Measurements from ENCODE around the gene ANXA11. TPM values are rescaled to one million over a fixed set of nuclear protein-coding genes. Genes with fewer than 3 reads are reported as not detected.

ANXA11 gene
- total RNA-seq, 1 experiment from 2014 or later = 68.1 TPM

- Histone ChIP-seq H3K4ac (ENCODE audit: low read depth, low read length) (no peak overlapping the region), H4K8ac (replicated peaks; ENCODE audit: insufficient read length, low read depth, low read length) (no peak overlapping the region), H3T11ph (ENCODE audit: low read length) (no peak overlapping the region), H2BK5ac (ENCODE audit: insufficient read length, low read length) (no peak overlapping the region), H3K9me3 (ENCODE audit: control insufficient read depth, low read depth, low read length) (no peaks in the 10 kb centered on the region), H4K91ac (ENCODE audit: insufficient read length, low read depth, low read length) (no peak overlapping the region), H4K20me1 (ENCODE audit: control insufficient read depth, insufficient read depth, insufficient read length) (no peaks in the 10 kb centered on the region), H3K79me2 (ENCODE audit: insufficient read depth, low read length) (no peaks in the 10 kb centered on the region; the same call in 1 of the 2 replicates), H3K27me3 (ENCODE audit: insufficient read depth, low read length) (no peaks in the 10 kb centered on the region), H3K14ac (ENCODE audit: insufficient read depth, low read length) (no peak overlapping the region), H3K23ac (ENCODE audit: insufficient read length, low read depth, low read length) (no peak overlapping the region), H2BK120ac (ENCODE audit: low read depth, low read length, poor library complexity, severe bottlenecking) (no peak overlapping the region), H3K79me1 (ENCODE audit: insufficient read depth, low read depth, low read length, poor library complexity, severe bottlenecking) (no peaks in the 10 kb centered on the region), H3K27ac (ENCODE audit: insufficient read length, low read depth, low read length) (no peak overlapping the region), H2AK5ac (ENCODE audit: insufficient read length, low read length) (no peak overlapping the region), H2AFZ (ENCODE audit: low read length) (no peak overlapping the region), H2BK20ac (ENCODE audit: low read depth, low read length, poor library complexity, severe bottlenecking) (no peak overlapping the region), H2BK12ac (ENCODE audit: insufficient read length, low read depth, low read length) (no peak overlapping the region), H3K9ac (ENCODE audit: extremely low read depth, insufficient read length, low read length) (no peak overlapping the region), H3K56ac (ENCODE audit: insufficient read length, low read depth, low read length) (no peak overlapping the region), H2BK15ac (ENCODE audit: low read depth, low read length) (no peak overlapping the region), H3K18ac (ENCODE audit: insufficient read length, low read depth, low read length) (no peak overlapping the region), H3K4me2 (ENCODE audit: insufficient read depth, insufficient read length, low read length) (no peak overlapping the region), H4K5ac (ENCODE audit: insufficient read length, low read depth, low read length) (no peak overlapping the region), H3K23me2 (ENCODE audit: insufficient read length, low read depth, low read length, poor library complexity, severe bottlenecking) (no peaks in the 10 kb centered on the region), H3K4me1 (ENCODE audit: insufficient read depth, low read length) (no peaks in the 10 kb centered on the region; the same call in 1 of the 2 replicates)
- Mint-ChIP-seq H3K27me3 (ENCODE audit: low read depth) (no peaks in the 10 kb centered on the region), H3K9me3 (no peaks in the 10 kb centered on the region), H3K36me3 (ENCODE audit: insufficient read depth in 1 of 3, low read depth in 3 of 3) (peaks cover 0 to 9% (median 8%) of the 10 kb centered on the region in 3 experiments; a peak in 2 of 7 replicates), H3K4me1 (peaks cover 24 to 33% of the 10 kb centered on the region in 2 experiments), H3K27ac (no peak overlapping the region), H3K4me3 (no peak overlapping the region)
- no CpG with 5 or more reads among the region's 4 CpGs for WGBS (ENCODE audit: extremely low coverage, insufficient read length, low lambda C conversion rate)
- no peak for TF ChIP-seq CTCF (conservative IDR thresholded peaks at IDR 0.05)
- DNase-seq = no peak
Measured at GRCh38 chr10:80170026-80170425, 35.3 kb downstream of the ANXA11 start.

All from H9 (cell line).